ENCODE results near the gene SDK1.
"Not testable (repeated sequence)": the region's sequence is repeated elsewhere in the genome, so short reads cannot be mapped to it uniquely, and the experiment has no call there.

The SDK1 gene

GRCh38 chr7:4299431-4299830, 998.4 kb downstream of the SDK1 start:
- TF ChIP-seq MYC (IDR thresholded peaks at IDR 0.05; ENCODE audit: low read depth, low read length) (no peak), POLR2A (IDR thresholded peaks at IDR 0.05; ENCODE audit: extremely low read depth, insufficient read length) (no peak), MAX (IDR thresholded peaks at IDR 0.05; ENCODE audit: low read depth, low read length) (no peak), CTCF (IDR thresholded peaks at IDR 0.05; ENCODE audit: low read depth, low read length) (no peak)
- H3K4me3 ChIP-seq (ENCODE audit: low read depth, low read length): no peak overlapping the region
- DNase-seq (ENCODE audit: low read depth): no peak

GRCh38 chr7:4302203-4302905, 1001.3 kb downstream of the SDK1 start:
- TF ChIP-seq CTCF (IDR thresholded peaks at IDR 0.05; ENCODE audit: low read depth, low read length) (no peak), POLR2A (IDR thresholded peaks at IDR 0.05; ENCODE audit: extremely low read depth, insufficient read length) (no peak), MAX (IDR thresholded peaks at IDR 0.05; ENCODE audit: low read depth, low read length) (no peak), MYC (IDR thresholded peaks at IDR 0.05; ENCODE audit: low read depth, low read length) (no peak)
- no peak for DNase-seq (ENCODE audit: low read depth)
- no peak overlapping the region for H3K4me3 ChIP-seq (ENCODE audit: low read depth, low read length)

DNA sequence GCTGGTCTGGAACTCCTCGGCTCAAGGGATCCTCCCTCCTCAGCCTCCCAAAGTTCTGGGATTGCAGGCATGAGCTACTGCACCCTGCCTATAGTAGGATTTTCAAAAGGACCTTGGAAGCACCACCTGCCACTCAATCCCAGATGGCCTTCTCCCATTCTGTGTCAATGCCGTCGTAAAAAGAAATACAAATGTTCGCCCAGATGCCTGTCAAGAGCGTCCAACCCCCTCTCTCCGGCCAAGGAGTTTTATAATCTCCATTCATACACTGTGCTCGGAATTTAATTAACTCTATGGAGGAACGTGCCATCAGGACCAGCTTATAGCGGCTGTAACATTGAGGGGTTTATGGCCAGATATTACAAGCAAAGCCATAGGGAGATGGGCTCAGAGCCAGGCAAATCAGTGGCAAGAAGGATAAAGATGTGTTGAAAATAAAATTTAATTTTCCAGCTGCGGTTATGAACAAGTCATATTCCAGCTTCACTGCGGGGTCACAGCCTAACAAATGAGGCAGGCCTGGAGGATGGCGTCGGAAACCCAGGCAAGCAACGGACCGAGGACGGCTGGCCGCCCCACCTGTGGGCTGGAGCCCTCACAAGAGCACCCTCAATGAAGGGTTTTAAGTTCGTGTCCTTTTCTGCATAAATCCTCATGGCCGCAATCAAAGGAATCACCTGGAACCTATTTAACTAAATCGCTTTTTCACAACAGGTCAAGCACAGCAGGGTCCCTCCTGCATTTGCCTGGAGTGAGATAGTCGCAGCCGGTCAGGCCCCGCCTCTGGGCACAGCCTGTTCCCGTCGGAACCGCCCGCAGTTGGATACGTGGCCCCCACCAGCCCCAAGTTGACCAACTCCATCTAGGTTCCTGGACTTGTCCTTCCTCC, 1006.5 kb downstream of the SDK1 start:
- no peak for DNase-seq (ENCODE audit: low read depth)
- TF ChIP-seq CTCF (IDR thresholded peaks at IDR 0.05; ENCODE audit: low read depth, low read length) (no peak), POLR2A (IDR thresholded peaks at IDR 0.05; ENCODE audit: extremely low read depth, insufficient read length) (no peak), MAX (IDR thresholded peaks at IDR 0.05; ENCODE audit: low read depth, low read length) (no peak), MYC (IDR thresholded peaks at IDR 0.05; ENCODE audit: low read depth, low read length) (no peak)

GRCh38 chr7:4308205-4308590, 1007.1 kb downstream of the SDK1 start:
- TF ChIP-seq MAX (IDR thresholded peaks at IDR 0.05; ENCODE audit: low read depth, low read length): no peak
- TF ChIP-seq MYC (IDR thresholded peaks at IDR 0.05; ENCODE audit: low read depth, low read length): no peak
- no peak for TF ChIP-seq CTCF (IDR thresholded peaks at IDR 0.05; ENCODE audit: low read depth, low read length)
- TF ChIP-seq POLR2A (IDR thresholded peaks at IDR 0.05; ENCODE audit: extremely low read depth, insufficient read length): no peak
- no peak for DNase-seq (ENCODE audit: low read depth)
- no peak overlapping the region for H3K4me3 ChIP-seq (ENCODE audit: low read depth, low read length)

More for the DNA sequence above, 1006.5 kb downstream of the SDK1 start:
- no peak overlapping the region for H3K4me3 ChIP-seq (ENCODE audit: low read depth, low read length)

GRCh38 chr7:4313911-4314310, 1012.9 kb downstream of the SDK1 start:
- not testable (repeated sequence) for DNase-seq (ENCODE audit: low read depth); H3K4me3 ChIP-seq (ENCODE audit: low read depth, low read length)

DNA sequence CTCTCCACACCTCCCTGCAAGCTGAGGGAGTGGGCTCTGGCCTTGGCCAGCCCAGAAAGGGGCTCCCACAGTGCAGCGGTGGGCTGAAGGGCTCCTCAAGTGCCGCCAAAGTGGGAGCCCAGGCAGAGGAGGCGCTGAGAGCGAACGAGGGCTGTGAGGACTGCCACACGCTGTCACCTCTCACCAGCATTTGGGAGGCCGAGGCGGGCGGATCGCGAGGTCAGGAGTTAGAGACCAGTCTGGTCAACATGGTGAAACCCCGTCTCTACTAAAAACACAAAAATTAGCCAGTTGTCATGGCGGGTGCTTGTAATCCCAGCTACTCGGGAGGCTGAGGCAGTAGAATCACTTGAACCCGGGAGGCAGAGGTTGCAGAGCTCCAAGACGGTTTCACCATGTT, 1013.3 kb downstream of the SDK1 start:
- DNase-seq (ENCODE audit: low read depth); H3K4me3 ChIP-seq (ENCODE audit: low read depth, low read length): not testable (repeated sequence)

Data from NB4 (cell line).